ENCODE data around the gene RCBTB2.

Gene RCBTB2

GRCh38 chr13:48496271-48497161 lies 36.4 kb downstream of the RCBTB2 start:
- in situ Hi-C loops (cut with MboI; ENCODE audit: low sequenced_read_pairs), result no loop called here

GRCh38 chr13:48494874-48495273 lies 38.0 kb downstream of the RCBTB2 start:
- in situ Hi-C loops (cut with MboI; ENCODE audit: low sequenced_read_pairs), result no loop called here

GRCh38 chr13:48493851-48494250 lies 39.0 kb downstream of the RCBTB2 start:
- in situ Hi-C loops (cut with MboI; ENCODE audit: low sequenced_read_pairs), result no loop called here

GRCh38 chr13:48493066-48493765 lies 39.7 kb downstream of the RCBTB2 start:
- in situ Hi-C loops (cut with MboI; ENCODE audit: low sequenced_read_pairs), result no loop called here

GRCh38 chr13:48492470-48493065 lies 40.3 kb downstream of the RCBTB2 start:
- in situ Hi-C loops (cut with MboI; ENCODE audit: low sequenced_read_pairs), result no loop called here

- in situ Hi-C loops (cut with MboI; ENCODE audit: low sequenced_read_pairs), result no loop called here
These were observed 40.8 kb downstream of the RCBTB2 start for GRCh38 chr13:48492096-48492440.

- in situ Hi-C loops (cut with MboI; ENCODE audit: low sequenced_read_pairs), result no loop called here
These were observed 41.3 kb downstream of the RCBTB2 start for GRCh38 chr13:48491423-48492095.

GRCh38 chr13:48490241-48490640 lies 42.6 kb downstream of the RCBTB2 start:
- in situ Hi-C loops (cut with MboI; ENCODE audit: low sequenced_read_pairs), result no loop called here

GRCh38 chr13:48489666-48490065 lies 43.2 kb downstream of the RCBTB2 start:
- in situ Hi-C loops (cut with MboI; ENCODE audit: low sequenced_read_pairs), result no loop called here

GRCh38 chr13:48488995-48489394 lies 43.9 kb downstream of the RCBTB2 start:
- in situ Hi-C loops (cut with MboI; ENCODE audit: low sequenced_read_pairs), result no loop called here

GRCh38 chr13:48487968-48488367 lies 44.9 kb downstream of the RCBTB2 start:
- in situ Hi-C loops (cut with MboI; ENCODE audit: low sequenced_read_pairs), result no loop called here

- in situ Hi-C loops (cut with MboI; ENCODE audit: low sequenced_read_pairs), result no loop called here
These were observed 46.0 kb downstream of the RCBTB2 start for GRCh38 chr13:48486836-48487235.

GRCh38 chr13:48486362-48486761 lies 46.5 kb downstream of the RCBTB2 start:
- in situ Hi-C loops (cut with MboI; ENCODE audit: low sequenced_read_pairs), result no loop called here

GRCh38 chr13:48485432-48485831 lies 47.4 kb downstream of the RCBTB2 start:
- in situ Hi-C loops (cut with MboI; ENCODE audit: low sequenced_read_pairs), result no loop called here

- in situ Hi-C loops (cut with MboI; ENCODE audit: low sequenced_read_pairs), result no loop called here
These were observed 49.3 kb downstream of the RCBTB2 start for GRCh38 chr13:48483575-48483974.

GRCh38 chr13:48478391-48478790 lies 54.5 kb downstream of the RCBTB2 start:
- in situ Hi-C loops (cut with MboI; ENCODE audit: low sequenced_read_pairs), result no loop called here

GRCh38 chr13:48477191-48477855 lies 55.6 kb downstream of the RCBTB2 start:
- in situ Hi-C loops (cut with MboI; ENCODE audit: low sequenced_read_pairs), result no loop called here

- in situ Hi-C loops (cut with MboI; ENCODE audit: low sequenced_read_pairs), result no loop called here
These were observed 56.2 kb downstream of the RCBTB2 start for GRCh38 chr13:48476686-48477085.

GRCh38 chr13:48476215-48476614 lies 56.7 kb downstream of the RCBTB2 start:
- in situ Hi-C loops (cut with MboI; ENCODE audit: low sequenced_read_pairs), result no loop called here

GRCh38 chr13:48475230-48475629 lies 57.6 kb downstream of the RCBTB2 start:
- in situ Hi-C loops (cut with MboI; ENCODE audit: low sequenced_read_pairs), result no loop called here

All from HL-60/S4 treated with retinoic acid at 250 ng/mL for 4 days and 3 days (cell line).